NCI-H2081 treated with DMSO at 0.1 percent for 48 hours (cell line): ENCODE results near the gene PTPRS.
"Not testable (repeated sequence)": the region's sequence is repeated elsewhere in the genome, so short reads cannot be mapped to it uniquely, and the experiment has no call there.

Experiments used
- DNase-seq: peaks from one replicate; lab custom pipeline; 2025; lab: John Stamatoyannopoulos, UW

Gene PTPRS

DNA sequence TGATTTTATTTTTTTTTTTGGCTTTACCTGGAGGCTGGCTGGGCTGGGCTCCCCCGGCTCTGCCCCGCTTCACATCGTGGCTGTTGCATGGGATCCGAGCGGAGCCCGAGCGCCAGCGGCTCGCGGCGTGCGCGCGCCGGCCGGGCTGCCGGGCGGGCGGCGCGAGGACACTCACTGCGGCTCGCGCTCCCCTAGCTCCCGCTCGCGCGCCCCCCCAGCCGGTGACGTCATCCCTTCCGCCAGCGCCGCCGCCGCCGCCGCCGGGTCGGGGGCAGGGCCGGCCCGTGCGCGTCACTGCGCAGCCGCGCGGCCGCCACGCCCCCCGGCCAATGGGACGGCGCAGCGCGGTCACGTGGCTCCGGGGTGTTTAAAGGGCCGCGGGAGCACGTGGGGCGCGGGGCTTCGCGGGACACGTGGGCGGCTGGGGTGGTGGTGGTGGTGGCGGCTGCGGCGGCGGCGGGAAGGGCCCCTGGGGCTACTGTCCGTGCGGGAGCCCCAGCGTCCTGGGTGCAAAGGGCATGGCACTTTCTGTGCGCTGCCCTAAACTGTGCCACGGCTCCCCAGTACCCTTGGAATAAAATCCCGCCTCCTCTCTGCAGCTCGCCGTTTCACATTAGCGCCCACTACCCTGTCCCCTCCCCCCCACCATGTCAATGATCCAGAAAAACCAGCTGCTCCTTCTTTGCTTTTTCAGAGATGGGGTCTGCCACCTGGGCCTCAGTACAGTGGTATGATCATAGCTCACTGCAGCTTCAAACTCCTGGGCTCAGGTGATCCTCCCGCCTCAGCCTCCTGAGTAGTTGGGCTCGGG, at the start of gene PTPRS:
TSS of gene PTPRS (minus strand) at position 176 of the 811 bp plus-strand sequence. CDS start 54,672 bp downstream, outside the sequence.
- DNase-seq: peak; percentile 11

DNA sequence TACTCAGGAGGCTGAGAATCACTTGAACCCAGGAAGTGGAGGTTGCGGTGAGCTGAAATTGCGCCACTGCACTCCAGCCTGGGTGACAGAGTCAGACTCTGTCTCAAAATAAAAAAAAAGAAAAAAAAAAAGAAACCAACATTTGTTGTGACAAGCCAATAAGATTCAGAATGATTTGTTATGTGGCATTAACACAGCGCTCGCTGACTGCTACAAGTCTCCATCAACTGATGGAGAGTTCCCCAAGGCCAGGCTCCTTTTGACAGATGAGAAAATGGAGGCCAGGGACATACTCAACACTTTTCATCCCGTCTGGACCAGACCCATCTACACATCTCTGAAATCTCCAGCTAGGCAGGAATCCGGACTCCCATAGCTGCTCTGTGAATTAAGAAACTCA, 48.7 kb upstream of the PTPRS start:
- DNase-seq: no peak

DNA sequence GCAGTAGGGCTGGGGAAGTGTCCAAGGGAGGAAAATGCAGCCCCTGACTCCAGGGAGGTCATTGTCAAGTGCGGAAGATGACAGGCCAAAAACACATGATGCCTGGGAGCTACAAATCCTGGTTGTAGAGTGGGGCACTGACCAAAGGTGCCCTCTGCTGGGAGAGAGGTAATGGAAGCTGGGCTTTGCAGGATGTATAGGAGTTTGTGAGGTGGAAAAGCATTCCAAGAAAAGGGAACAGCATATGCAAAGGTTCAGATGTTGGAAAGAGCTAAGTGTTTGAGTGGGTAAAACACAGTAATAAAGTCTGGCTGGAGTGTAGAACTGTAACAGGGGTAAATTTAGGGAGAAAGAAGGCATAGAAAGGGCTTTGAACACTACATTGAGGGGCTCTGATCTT, 46.9 kb upstream of the PTPRS start:
- no peak for DNase-seq

DNA sequence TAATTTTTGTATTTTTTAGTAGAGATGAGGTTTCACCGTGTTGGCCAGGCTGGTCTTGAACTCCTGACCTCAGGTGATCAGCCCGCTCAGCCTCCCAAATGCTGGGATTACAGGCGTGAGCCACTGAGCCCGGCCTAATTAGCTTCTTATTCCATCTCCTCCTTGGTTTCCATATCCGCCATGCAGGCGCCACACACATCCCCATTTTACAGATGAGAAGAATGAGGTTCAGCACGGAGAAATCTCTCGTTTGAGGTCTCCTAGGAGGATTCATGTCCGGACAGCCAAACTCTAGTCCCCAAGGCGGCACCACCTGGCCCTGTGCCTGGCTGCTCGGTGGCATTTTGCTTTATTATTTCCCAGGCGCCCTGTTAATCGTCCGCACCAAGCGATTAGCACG, 46.2 kb upstream of the PTPRS start:
- no peak for DNase-seq

- not testable (repeated sequence) for DNase-seq
Observed at GRCh38 chr19:5381197-5381596, 40.6 kb upstream of the PTPRS start.

DNA sequence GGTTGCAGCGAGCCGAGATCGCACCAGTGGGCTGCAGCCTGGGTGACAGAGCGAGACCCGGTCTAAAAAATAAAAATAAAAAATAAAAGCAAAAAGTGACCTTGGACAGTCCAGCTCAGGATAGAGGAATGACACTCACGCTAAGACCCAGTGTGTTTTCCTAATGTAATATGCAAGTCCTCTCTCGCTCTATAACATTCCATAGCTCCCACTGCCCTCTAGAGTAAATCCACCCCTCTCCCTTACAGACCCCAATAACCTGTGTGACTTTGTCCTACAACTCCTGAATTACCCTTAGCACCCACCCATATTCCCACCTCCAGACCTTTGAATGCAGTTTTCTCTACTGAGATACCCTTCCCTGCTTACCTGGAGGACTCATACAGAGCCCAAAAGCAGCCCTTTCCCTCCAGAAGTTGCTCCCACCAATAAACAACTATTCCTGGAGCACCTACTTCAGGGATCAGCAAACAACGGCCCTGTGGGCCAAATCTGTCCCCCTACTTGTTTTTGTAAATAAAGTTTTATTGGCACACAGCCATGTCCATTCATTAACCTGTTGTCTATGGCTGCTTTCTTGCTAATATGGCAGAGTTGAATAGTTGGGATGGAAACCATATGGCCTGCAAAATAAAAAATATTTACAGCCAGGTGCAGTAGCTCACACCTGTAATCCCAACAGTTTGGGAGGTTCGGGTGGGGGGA, 39.8 kb upstream of the PTPRS start:
- DNase-seq: no peak

DNA sequence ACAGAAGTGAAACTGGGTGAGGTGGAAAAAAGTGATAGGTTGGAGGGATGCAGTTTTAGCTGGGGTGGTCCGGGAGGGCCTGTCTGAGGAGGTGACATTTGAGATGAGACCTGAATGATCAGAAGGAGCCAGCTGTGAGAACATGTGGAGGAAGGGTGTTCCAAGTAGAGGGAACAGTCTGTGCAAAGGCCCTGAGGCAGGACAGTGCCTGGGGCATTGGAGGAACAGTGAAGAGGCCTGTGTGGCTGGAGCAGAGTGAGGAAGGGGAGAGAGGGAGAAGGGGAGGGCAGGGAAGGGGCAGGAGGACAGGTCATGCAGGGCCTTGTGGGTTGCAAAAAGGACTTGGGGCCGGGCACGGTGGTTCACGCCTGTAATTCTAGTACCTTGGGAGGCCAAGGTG, 36.3 kb upstream of the PTPRS start:
- DNase-seq: no peak

DNA sequence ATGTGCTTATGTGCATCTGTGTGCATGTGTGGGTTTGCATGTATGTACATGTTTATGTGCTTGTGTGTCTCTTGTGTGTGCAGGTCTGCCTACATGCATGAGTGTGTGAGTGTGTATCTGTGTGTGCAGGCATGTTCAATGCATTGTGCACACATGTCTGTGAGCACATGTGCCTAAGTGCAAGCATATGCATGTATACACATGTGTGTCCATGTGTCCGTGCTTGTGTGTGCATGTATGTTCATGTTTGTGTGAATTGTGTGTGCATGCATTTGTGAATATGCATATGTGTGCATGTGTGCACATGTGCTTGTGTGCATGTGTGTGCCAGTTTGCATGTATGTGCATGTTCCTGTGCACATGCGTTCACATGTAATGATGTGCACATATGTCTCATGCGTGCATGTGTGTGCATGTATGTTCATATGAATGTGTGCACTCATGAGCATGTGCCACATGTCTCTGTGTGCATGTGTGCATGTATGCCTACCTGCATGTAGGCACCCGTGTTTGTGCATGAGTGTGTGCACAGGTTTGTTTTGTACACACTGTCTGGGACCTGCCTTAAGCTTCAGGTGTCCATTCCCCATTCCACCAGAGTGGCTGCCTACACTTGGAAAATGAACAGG, 32.1 kb upstream of the PTPRS start:
- no peak for DNase-seq

- DNase-seq: no peak
Observed at GRCh38 chr19:5369962-5370367, 29.4 kb upstream of the PTPRS start.

DNA sequence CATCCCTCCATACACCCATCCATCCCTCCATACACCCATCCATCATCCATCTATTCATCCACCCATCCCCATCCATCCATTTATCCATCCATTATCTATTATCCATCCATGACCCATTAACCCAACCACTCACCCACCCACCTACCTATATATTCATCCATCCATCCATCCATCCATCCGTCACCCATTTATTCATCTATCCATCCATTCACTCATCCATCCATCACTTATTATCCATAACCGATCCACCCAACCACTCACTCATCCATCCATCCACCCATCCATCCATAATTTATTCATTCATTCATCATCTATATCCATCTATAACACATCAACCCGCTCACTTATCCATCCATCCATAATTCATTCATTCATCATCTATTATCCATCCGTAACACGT, 28.7 kb upstream of the PTPRS start:
- DNase-seq: no peak

DNA sequence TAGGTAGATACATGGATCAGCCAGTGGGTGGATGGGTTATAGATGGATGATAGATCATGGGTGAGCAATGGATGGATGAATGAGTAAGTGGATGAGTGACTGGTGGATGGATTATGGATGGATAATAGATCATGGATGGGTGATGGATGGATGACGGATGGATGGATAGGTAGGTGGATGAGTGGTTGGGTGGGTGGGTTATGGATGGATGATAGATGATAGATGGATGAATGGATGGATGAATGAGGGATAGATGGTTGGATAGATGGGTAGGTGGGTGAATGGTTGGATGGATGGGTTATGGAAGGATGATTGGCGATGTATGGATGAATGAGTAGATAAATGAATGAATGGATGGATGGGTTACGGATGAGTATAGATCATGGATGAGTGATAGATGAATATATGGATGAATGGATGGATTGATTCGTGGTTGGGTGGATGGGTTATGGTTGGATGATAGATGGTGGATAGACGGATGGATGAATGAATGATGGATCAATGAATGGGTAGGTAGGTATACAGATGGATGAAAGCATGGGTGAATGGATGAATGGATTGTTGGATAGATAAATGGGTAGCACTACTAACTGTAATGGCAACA, 27.0 kb upstream of the PTPRS start:
- DNase-seq: no peak

GRCh38 chr19:5365905-5366304, 25.3 kb upstream of the PTPRS start:
- no peak for DNase-seq

- no peak for DNase-seq
Observed at GRCh38 chr19:5364674-5365073, 24.1 kb upstream of the PTPRS start.

- not testable (repeated sequence) for DNase-seq
Observed at GRCh38 chr19:5361839-5362238, 21.2 kb upstream of the PTPRS start.

DNA sequence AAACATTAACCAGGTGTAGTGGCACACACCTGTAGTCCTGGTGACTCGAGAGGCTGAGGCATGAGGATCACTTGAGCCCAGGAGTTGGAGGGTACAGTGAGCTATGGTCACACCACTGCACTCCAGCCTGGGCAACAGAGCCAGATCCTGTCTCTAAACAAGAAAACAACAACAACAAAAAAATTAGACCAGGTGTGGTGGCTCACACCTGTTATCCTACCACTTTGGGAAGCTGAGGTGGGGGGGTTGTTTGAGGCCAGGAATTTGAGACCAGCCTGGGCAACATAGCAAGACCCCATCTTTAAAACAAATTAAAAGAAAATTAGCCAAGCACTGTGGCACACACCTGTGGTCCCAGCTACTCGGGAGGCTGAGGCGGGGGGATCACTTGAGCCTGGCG, 20.8 kb upstream of the PTPRS start:
- no peak for DNase-seq

DNA sequence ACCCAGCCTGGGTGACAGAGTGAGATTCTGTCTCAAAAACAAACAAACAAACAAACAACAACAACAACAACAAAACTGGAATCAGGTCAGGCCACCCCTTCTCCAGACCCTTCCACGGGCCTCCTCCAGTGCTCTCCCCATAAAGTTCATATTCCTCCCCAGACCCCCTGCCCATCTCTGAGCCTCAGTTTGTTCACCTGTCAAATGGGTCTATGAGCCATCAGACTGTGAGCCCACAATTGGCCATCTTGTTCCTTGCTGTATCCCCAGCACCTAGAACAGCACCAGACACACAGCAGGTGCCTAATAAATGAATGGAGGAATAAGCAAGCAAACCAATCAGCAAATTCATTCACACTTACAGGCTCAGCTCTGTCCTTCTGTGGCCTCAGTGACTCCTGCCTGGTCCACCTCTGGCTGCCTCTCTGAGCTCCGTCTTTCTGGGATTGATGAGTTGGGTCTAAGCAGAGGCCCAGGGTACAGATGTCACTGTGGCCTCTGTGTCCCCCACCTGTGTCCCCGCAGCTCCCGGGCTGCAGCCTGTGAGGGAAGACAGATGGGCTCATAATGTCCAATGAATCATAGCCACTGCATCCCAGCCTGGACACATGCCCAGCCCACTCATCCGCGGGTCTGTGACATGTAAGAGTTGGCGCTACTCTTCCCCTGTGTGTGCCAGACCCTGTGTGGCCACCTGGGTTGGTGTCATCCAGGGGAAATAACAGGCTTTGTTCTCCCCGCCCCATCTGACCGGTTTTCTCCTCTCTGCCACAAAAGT, 19.6 kb upstream of the PTPRS start:
- DNase-seq: no peak

DNA sequence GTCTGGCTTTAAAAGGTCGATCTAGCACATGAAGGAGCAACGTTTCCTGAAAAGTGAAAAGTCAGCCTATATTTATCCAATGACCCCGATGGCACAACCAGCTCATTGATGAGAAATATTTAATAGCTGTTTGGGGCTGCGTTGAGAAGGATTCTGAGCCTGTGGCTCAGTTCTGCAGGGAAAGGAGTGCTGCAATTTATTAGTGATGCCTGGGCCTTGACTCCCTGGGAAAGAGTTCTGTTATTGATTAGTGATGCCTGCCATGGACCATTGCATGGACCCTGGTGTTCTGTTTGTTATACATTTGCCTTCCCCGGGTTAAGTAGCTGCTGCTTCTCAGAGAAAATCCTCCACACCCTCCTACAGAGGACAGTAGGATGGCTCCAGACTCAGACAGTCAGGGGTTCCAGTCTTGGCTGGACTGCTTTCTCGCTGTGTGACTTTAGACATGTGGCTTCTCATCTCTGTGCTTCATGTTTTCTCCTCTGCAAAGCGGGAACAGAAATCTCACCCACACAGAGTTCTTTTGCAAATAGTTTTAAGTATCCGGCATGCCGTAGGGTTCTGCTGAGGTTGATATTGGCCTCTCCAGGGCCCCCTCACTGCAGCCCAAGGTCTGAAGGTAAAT, 17.7 kb upstream of the PTPRS start:
- DNase-seq: no peak

- DNase-seq: no peak
Observed at GRCh38 chr19:5357584-5357983, 17.0 kb upstream of the PTPRS start.

GRCh38 chr19:5356918-5357317, 16.3 kb upstream of the PTPRS start:
- no peak for DNase-seq

DNA sequence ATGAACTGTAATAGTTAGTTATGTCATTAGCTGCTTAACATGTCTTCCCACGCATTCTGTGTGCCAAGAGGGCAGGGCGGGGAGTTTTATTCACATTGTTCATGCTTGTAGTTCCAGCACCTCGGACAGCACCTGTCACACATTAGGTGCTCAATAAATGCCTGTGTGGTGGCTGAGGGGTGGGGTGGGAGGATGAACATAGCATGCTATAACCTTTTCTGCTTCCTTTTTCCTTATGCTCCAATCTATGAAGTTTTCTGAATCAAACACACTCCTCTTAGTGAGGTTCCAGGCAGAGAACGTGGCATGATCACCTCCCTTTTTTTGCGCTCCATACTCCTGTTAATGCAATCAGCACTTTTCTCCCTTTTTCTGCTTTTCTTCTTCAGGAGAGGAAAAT, 15.8 kb upstream of the PTPRS start:
- DNase-seq: no peak

- DNase-seq: no peak
Observed at GRCh38 chr19:5355693-5356092, 15.1 kb upstream of the PTPRS start.
